ENCODE data around the gene RNF169. TPM values are rescaled to one million over a fixed set of nuclear protein-coding genes. Genes with fewer than 3 reads are reported as not detected.

Gene RNF169
- total RNA-seq, 2 donors from 2014 or later: 20.9 to 21.2 TPM

- Mint-ChIP-seq H3K9me3 (no peaks in the 10 kb centered on the region), H3K27ac (no peak overlapping the region), H3K36me3 (no peaks in the 10 kb centered on the region), H3K4me3 (no peak overlapping the region), H3K27me3 (peaks cover 0 to 2% of the 10 kb centered on the region in 2 donors), H3K4me1 (ENCODE audit: low read depth in 2 of 2) (no peaks in the 10 kb centered on the region)
- ATAC-seq (no peak), DNase-seq (ENCODE audit: low spot score) (no peak)
These were observed 29.6 kb upstream of the RNF169 start for GRCh38 chr11:74719011-74719410.

DNA sequence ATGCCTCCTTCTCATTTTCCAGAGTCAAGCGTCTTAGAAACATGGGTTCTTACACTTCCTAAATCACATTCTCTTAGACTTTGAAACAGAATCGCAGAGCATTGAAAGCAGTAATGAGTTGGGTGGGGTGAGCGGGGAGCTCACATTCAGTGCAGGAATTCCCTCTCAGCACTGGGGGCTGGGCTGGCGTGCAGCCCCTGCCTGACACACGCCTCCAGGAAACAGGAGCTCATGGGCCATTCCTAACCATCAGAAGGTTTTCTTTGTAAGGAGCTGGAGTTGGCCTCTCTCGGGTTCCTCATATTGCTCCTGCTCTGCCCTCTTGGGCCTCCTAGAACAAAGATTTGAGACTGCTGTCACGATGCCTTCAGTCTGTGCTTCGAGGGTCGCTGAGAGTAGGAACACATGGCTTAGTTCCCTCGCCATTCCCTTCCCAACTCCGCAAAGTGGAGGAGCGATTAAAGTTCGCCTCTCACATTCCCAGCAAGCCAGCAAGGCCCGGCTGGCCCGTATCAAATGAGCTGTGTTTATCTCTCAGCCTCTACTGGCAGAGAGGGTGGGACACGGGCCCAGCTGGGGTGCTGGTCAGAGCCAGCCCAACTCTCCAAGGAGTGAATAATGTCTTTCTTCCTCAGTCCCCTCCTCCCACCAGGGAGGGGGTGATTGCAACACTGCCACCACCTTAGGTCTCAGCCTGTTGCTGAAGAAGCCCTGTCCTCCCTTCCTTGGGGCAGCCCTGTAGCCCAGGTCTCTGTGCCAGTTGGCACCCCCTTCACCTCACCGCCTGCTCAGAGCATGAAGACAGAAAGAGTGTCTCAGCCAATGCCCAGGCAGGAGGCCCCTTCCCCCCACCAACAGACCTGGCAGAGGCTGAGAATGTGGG is 27.8 kb upstream of the RNF169 start:
- Mint-ChIP-seq H3K9me3 (no peaks in the 10 kb centered on the region), H3K4me1 (ENCODE audit: low read depth in 2 of 2) (no peaks in the 10 kb centered on the region), H3K36me3 (no peaks in the 10 kb centered on the region), H3K4me3 (no peak overlapping the region), H3K27me3 (peaks cover 7 to 11% of the 10 kb centered on the region in 2 donors), H3K27ac (no peak overlapping the region)
- DNase-seq (ENCODE audit: low spot score) (no peak), ATAC-seq (no peak)

DNA sequence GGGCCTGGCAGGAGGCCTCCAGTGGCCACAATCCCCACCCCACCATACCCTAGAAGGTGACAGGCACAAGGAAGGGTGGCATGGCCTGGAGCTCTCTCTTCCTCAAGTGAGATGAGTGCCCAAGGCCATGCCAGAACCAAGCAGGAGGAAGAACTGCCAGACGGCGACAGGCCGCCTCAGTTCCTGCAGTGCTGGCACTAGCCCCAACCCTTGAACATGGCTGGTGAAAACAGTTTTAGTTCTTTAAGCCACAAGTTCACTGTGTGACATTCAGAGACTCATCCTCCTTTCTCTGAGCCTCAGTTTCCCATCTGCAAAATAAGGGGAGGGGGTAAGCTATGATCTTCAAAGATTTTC is 27.2 kb upstream of the RNF169 start:
- Mint-ChIP-seq H3K27me3 (peaks cover 9 to 10% of the 10 kb centered on the region in 2 donors), H3K27ac (no peak overlapping the region), H3K9me3 (no peaks in the 10 kb centered on the region), H3K4me3 (no peak overlapping the region), H3K4me1 (ENCODE audit: low read depth in 2 of 2) (no peaks in the 10 kb centered on the region), H3K36me3 (no peaks in the 10 kb centered on the region)
- DNase-seq (ENCODE audit: low spot score) (no peak), ATAC-seq (no peak)

DNA sequence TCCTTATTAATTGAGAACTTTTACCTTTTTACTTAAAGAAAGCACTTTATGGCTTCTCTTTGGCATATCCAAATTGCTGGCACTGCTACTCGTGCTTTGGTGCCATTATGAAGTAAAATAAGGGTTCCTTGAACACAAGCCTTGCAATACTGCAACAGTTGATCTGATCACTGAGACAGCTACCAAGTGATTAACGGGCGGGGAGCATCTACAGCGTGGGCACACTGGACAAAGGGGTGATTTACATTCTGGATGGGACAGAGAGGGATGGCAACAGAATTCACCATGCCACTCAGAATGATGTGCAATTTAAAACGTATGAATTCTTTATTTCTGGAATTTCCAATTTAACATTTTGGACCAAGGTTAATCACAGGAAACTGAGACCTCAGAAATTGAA is 25.1 kb upstream of the RNF169 start:
- H3K4me1 Mint-ChIP-seq (ENCODE audit: low read depth in 2 of 2): no peaks in the 10 kb centered on the region
- H3K9me3 Mint-ChIP-seq: no peaks in the 10 kb centered on the region
- no peak overlapping the region for H3K27ac Mint-ChIP-seq
- H3K4me3 Mint-ChIP-seq: no peak overlapping the region
- ATAC-seq (no peak), DNase-seq (ENCODE audit: low spot score) (no peak)
- no peaks in the 10 kb centered on the region for H3K36me3 Mint-ChIP-seq
- peaks cover 12 to 14% of the 10 kb centered on the region in 2 donors for H3K27me3 Mint-ChIP-seq

DNA sequence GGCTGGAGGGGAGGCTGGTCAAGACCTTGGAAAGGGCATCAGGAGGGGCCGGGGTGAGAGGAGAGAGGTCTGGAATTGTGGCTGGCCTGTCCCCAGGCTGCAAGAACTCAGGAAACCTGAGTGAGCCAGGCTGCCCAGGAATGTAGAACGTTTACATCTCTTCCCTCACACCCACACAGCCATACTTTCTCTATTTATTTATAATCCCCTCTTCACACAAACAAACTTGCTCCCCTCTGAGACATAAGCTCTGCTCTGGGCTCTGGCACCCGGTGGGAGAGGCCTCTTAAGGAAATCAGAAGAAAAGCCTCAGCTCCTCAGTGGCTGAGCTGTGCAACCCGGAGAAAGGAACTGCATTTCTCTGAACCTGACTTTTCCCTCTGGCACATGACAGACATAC is 22.9 kb upstream of the RNF169 start:
- ATAC-seq: no peak
- no peak overlapping the region for H3K4me3 Mint-ChIP-seq
- no peaks in the 10 kb centered on the region for H3K4me1 Mint-ChIP-seq (ENCODE audit: low read depth in 2 of 2)
- peaks cover 30 to 34% of the 10 kb centered on the region in 2 donors for H3K27me3 Mint-ChIP-seq
- H3K27ac Mint-ChIP-seq: no peak overlapping the region
- no peak for DNase-seq (ENCODE audit: low spot score)
- H3K36me3 Mint-ChIP-seq: no peaks in the 10 kb centered on the region
- no peaks in the 10 kb centered on the region for H3K9me3 Mint-ChIP-seq

DNA sequence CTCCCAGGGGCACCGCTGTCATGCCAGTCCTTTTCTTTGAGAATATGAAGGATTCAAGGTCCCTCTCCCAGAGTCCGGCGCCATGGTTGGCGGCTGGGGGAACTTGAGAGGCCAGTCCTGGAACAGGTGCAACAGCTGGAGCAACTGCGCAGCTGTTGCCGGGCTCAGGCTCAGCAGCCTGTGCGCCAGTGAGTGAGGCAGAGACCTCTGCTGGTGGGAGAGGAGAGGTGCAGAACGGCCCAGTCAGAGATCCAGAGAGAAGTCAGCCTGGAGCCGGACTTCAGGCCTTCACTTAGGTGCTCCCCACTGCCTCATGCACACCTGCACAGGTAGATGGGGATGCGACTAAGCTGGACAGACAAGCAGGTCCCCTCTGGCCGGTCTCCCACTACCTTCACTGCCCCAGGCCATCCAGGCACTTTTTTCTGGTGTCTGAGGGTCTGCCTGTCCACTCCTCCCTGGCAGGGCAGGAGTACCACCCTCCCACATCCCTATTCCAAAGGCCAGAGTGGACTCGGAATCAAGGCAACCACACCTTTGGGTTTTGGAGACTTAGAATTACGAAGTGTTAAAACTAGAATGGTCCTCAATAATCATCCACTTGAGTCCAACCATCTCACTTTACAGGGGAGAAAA is 22.0 kb upstream of the RNF169 start:
- no peaks in the 10 kb centered on the region for H3K9me3 Mint-ChIP-seq
- H3K27me3 Mint-ChIP-seq: peaks cover 34 to 39% of the 10 kb centered on the region in 2 donors
- DNase-seq (ENCODE audit: low spot score) (no peak), ATAC-seq (peak; percentile 77 to 83)
- H3K36me3 Mint-ChIP-seq: no peaks in the 10 kb centered on the region
- H3K4me1 Mint-ChIP-seq (ENCODE audit: low read depth in 2 of 2): peaks cover 0 to 3% of the 10 kb centered on the region in 2 donors
- no peak overlapping the region for H3K4me3 Mint-ChIP-seq
- H3K27ac Mint-ChIP-seq: no peak overlapping the region

GRCh38 chr11:74729397-74729796 is 19.3 kb upstream of the RNF169 start:
- no peaks in the 10 kb centered on the region for H3K36me3 Mint-ChIP-seq
- H3K27me3 Mint-ChIP-seq: peaks cover 52 to 61% of the 10 kb centered on the region in 2 donors
- ATAC-seq: no peak
- no peaks in the 10 kb centered on the region for H3K9me3 Mint-ChIP-seq
- H3K4me3 Mint-ChIP-seq: no peak overlapping the region
- no peak overlapping the region for H3K27ac Mint-ChIP-seq
- DNase-seq (ENCODE audit: low spot score): no peak
- peaks cover 0 to 3% of the 10 kb centered on the region in 2 donors for H3K4me1 Mint-ChIP-seq (ENCODE audit: low read depth in 2 of 2)

- no peak overlapping the region for H3K4me3 Mint-ChIP-seq
- no peaks in the 10 kb centered on the region for H3K9me3 Mint-ChIP-seq
- H3K27ac Mint-ChIP-seq: no peak overlapping the region
- ATAC-seq (no peak), DNase-seq (ENCODE audit: low spot score) (no peak)
- no peaks in the 10 kb centered on the region for H3K36me3 Mint-ChIP-seq
- H3K4me1 Mint-ChIP-seq (ENCODE audit: low read depth in 2 of 2): peaks cover 0 to 3% of the 10 kb centered on the region in 2 donors
- peaks cover 53 to 65% of the 10 kb centered on the region in 2 donors for H3K27me3 Mint-ChIP-seq
These were observed 17.9 kb upstream of the RNF169 start for GRCh38 chr11:74730571-74731260.

DNA sequence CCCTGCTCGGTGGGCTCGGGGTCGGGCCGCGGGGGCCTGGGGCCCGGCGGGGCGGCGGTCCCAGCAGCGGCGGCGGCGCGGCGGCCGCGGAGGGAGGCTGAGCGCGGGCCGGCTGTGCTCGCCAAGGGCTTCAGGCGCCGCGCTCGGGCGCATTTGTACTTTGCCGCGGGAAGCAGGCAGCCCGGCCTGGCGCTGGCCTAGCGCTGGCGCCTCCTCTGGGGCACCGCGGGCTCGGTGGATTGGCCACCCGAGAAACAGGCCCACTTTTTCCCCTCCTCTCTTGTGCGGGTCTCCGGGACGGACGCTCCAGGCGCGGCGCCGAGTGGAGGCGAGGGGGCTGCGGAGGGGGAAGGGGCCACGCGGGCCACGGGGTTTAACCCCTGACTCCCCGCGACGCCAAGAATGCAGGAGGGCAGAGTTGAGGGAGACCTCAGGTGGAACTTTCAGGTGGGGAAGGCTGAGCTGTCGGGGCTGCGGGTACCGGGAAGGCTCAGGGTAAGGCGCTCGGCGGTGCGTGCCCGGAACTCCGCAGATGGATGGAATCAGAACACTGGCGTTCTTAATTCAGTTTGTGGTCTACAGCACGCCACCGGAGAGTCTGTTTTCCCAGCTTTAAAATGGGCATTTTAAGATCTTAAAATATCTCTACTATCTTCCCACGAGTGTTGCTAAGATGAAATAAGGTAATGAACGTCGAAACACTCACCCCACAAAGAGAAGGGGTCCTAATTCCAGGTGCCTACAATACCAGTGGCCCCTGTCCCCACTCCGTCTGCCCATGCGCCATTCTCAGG is 17.2 kb upstream of the RNF169 start, which contains the start of gene CHRDL2:
Gene CHRDL2, minus strand, starts transcription at position 126 of the 794 bp plus-strand sequence. CDS start 538 bp downstream, outside the sequence.
- ATAC-seq: no peak
- Mint-ChIP-seq H3K27me3 (peaks cover 54 to 61% of the 10 kb centered on the region in 2 donors), H3K4me3 (no peak within 1 kb of the TSS)

DNA sequence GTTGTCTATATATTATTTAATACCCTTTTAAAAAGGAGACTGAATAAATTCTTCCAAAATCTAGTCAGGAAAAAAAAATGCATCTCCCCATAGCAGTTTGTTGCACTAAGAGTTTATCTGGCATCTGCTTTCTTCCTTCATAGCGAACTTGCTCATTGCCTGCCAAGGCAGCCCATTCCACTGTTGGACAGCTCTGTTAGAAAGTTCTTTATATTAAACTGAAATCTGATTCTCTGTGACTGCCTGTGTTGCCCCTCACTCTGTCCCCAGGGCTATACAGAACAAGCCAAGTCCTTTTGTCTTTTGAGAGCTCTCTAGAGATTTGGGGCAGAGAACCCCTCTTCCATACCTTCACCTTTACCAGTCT is 14.1 kb upstream of the RNF169 start:
- Mint-ChIP-seq H3K27me3 (peaks cover 53 to 69% of the 10 kb centered on the region in 2 donors), H3K27ac (no peak overlapping the region), H3K9me3 (no peaks in the 10 kb centered on the region), H3K36me3 (no peaks in the 10 kb centered on the region), H3K4me1 (ENCODE audit: low read depth in 2 of 2) (peaks cover 3 to 6% of the 10 kb centered on the region in 2 donors), H3K4me3 (no peak overlapping the region)
- DNase-seq (ENCODE audit: low spot score) (no peak), ATAC-seq (no peak)

More for the DNA sequence above, 17.2 kb upstream of the RNF169 start, which contains the start of gene CHRDL2:
- no peak for DNase-seq (ENCODE audit: low spot score)
- no peak within 1 kb of the TSS for H3K27ac Mint-ChIP-seq
- peaks cover 0 to 3% of the 10 kb centered on the region in 2 donors for H3K4me1 Mint-ChIP-seq (ENCODE audit: low read depth in 2 of 2)
- no peaks in the 10 kb centered on the region for H3K36me3 Mint-ChIP-seq
- H3K9me3 Mint-ChIP-seq: no peaks in the 10 kb centered on the region

GRCh38 chr11:74735365-74735928 is 13.2 kb upstream of the RNF169 start:
- no peak overlapping the region for H3K4me3 Mint-ChIP-seq
- H3K36me3 Mint-ChIP-seq: no peaks in the 10 kb centered on the region
- peaks cover 3 to 13% of the 10 kb centered on the region in 2 donors for H3K4me1 Mint-ChIP-seq (ENCODE audit: low read depth in 2 of 2)
- no peak for DNase-seq (ENCODE audit: low spot score)
- H3K9me3 Mint-ChIP-seq: no peaks in the 10 kb centered on the region
- no peak overlapping the region for H3K27ac Mint-ChIP-seq
- ATAC-seq: no peak
- H3K27me3 Mint-ChIP-seq: peaks cover 46 to 60% of the 10 kb centered on the region in 2 donors

GRCh38 chr11:74736031-74736430 is 12.6 kb upstream of the RNF169 start:
- DNase-seq (ENCODE audit: low spot score) (no peak), ATAC-seq (no peak)
- H3K27ac Mint-ChIP-seq: no peak overlapping the region
- H3K4me3 Mint-ChIP-seq: no peak overlapping the region
- no peaks in the 10 kb centered on the region for H3K36me3 Mint-ChIP-seq
- H3K27me3 Mint-ChIP-seq: peaks cover 41 to 54% of the 10 kb centered on the region in 2 donors
- H3K9me3 Mint-ChIP-seq: no peaks in the 10 kb centered on the region
- peaks cover 0 to 13% of the 10 kb centered on the region in 2 donors for H3K4me1 Mint-ChIP-seq (ENCODE audit: low read depth in 2 of 2)

All from natural killer cell treated with Interleukin-12 subunit alpha and Interleukin-12 subunit beta and Interleukin-15 and Interleukin-18, amount 100 ng/mL, for 72 hours (primary cell).